Glomerular endothelial cell (primary cell): ENCODE measurements around the gene ZNF462. TPM values are rescaled to one million over a fixed set of nuclear protein-coding genes. Genes with fewer than 3 reads are reported as not detected.
"Not testable (repeated sequence)": the region's sequence is repeated elsewhere in the genome, so short reads cannot be mapped to it uniquely, and the experiment has no call there.

Source experiments
- DNase-seq: peaks from one replicate; pipeline ENCODE4 v3.0.0-alpha.2; 2011; ENCODE audit warnings: low read depth, low spot score; ENCODE audit errors: extremely low read depth
- total RNA-seq: library from RNA; depleted of rRNA; stranded (reverse); fragments of >200 nt; gene quantifications from 2 replicates; pipeline ENCODE4 v1.2.3, GENCODE V29; 2015

The ZNF462 gene
- total RNA-seq, 1 donor from 2014 or later: 13.7 TPM

DNA sequence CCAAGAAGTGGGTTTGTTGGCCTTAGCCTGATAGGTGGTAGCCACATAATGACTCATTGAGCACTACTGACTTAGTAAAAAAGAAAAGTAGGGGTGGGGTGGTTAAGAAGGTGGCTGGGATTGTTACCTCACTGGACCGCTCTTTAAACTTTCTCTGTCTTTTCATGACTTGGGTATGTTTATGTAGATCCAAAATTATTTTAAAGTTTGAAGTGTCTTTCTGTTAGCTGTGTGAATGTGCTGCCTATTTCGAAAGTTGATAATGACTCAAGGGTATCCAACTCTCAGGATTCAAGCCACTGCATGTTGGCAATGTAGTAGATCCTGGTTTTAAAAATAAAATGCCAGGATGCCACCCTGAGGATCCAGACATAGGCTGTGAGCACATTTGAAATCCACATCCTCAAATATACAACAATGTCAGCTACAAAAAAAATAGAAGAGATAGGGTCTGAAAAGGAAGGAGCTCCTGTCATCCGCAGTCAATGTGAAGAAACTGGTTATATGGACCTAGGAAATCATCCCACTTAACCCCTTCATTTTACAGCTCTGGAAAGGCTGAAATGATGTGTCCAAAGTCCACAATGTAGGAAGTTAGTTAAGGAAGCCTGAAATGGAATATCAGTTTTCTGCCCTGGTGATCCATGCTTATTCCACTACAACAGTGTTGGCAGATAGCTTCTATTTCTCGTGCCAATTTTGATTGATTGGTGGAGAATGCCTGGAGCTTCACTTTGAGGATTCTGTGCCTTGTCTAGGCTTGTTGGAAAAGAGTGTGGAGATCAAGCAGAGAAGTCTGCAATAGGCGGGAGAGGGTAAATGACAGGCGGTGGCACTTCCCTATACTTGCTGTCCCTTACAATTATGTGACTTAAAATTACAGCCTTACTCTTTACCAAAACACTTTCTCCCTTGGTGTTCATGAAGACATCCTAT is 23.4 kb downstream of the ZNF462 start:
- no peak for DNase-seq

GRCh38 chr9:106887066-106887465 is 24.1 kb downstream of the ZNF462 start:
- DNase-seq: no peak

- no peak for DNase-seq
These were observed 26.2 kb downstream of the ZNF462 start for GRCh38 chr9:106889061-106889590.

GRCh38 chr9:106890608-106891007 is 27.6 kb downstream of the ZNF462 start:
- no peak for DNase-seq

DNA sequence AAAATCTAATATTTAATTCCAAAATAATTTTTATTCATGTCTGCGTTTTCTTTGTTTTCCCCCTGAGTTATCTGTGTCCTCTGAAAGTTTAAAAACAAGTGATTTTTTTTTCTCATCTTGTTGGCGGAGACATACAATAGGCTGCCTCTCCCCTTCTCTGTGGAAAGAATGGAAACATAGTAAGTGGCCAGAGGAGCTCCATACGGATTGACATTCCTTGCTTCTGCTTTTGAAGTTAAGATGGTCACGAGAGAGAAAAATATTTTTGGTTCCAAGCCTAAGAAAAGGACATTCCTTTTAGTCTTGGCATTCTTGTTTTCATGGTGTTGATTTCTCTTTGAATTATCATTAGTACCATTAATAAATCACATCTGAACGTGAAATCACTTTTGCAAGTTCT is 28.3 kb downstream of the ZNF462 start:
- DNase-seq: no peak

DNA sequence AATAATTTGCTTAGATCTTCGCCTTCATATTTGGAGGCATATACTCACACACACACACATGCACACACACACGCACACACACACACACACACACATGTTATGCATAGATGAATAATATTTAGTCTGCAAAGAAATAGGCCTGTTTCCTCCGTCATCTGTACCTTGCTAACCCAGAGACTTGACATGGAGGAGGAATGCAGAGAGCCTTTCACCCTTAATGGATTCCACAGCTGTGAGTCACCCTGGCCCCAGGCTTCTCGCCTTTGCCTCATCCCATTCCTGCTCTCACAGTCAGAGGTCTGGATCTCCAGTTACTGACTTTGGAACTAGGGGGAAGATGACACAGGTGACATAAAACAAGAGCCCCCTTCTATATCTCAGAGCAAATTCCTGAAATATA is 29.7 kb downstream of the ZNF462 start:
- peak; percentile 52 for DNase-seq

GRCh38 chr9:106893088-106893487 is 30.1 kb downstream of the ZNF462 start:
- DNase-seq: no peak

GRCh38 chr9:106896695-106897094 is 33.7 kb downstream of the ZNF462 start:
- DNase-seq: no peak

DNA sequence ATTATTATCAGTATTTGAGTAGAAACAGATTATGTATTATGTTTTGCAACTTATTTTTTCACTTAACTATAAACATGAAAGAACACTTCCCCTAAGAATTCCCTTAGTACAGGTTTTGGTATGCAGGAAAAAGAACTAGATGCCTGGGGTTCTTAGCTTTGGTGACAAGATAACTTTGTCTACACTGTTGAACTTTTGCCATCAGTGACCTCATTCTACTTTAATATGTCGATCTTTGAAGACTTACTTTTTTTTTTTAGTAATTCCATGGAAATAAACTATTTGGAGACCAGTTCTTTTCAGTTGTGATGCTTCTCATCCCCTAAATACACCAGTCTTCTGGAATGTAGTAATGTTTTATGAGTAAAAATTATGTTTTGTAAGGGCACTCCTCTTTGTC is 34.3 kb downstream of the ZNF462 start:
- DNase-seq: no peak

DNA sequence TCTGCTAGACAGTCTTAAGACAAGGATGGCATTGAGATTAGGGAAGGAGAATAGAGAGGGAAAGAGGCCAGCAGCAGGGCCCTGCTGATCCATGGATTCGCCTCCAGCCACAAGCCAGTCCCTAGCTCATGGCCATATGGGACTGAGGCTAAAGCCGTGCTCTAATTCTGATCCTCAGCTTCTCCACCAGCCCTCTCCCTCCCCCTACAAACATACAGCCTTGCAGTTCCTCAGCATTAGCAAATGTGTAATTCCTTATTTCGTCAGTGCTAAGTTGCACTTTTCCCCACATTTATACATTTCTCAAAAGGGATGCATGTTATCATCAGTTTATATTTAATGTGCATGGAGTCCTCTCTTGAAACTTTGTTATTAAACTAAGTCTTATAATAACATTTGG is 34.8 kb downstream of the ZNF462 start:
- no peak for DNase-seq

DNA sequence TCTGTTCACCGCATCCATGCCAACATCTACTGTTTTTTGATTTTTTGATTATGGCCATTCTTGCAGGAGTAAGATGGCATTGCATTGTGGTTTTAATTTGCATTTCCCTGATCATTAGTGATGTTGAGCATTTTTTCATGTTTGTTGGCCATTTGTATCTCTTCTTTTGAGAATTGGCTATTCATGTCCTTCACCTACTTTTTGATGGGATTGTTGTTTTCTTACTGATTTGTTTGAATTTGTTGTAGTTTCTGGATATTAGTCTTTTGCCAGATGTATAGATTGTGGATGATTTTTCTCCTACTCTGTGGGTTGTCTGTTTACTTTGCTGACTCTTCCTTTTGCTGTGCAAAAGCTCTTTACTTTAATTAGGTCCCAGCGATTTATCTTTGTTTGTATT is 37.6 kb downstream of the ZNF462 start:
- not testable (repeated sequence) for DNase-seq

GRCh38 chr9:106906129-106906528 is 43.2 kb downstream of the ZNF462 start:
- no peak for DNase-seq

- DNase-seq: no peak
These were observed 49.0 kb downstream of the ZNF462 start for GRCh38 chr9:106911951-106912350.

GRCh38 chr9:106913276-106913675 is 50.3 kb downstream of the ZNF462 start:
- no peak for DNase-seq

DNA sequence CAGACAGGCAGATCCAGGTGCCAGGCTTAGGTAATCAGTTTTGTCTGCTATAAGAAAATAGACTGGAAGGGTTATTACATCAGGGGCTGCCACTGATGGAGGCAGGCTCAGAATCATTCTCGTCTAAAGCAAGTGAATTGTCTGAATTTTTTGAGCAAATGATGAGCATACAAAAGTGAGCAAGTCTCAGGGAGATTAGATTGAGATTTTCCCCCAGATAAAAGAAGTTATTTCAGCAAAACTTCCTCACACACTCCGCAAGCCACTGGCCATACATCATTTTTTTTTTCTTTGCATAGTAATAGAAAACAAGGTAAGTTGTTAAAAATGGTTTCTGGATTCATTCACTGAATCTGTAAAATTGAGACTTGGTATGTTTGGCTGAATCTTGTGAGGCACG is 52.9 kb downstream of the ZNF462 start:
- DNase-seq: no peak

GRCh38 chr9:106916466-106917235 is 53.7 kb downstream of the ZNF462 start:
- DNase-seq: peak; percentile 34

- no peak for DNase-seq
These were observed 56.0 kb downstream of the ZNF462 start for GRCh38 chr9:106918825-106919509.

DNA sequence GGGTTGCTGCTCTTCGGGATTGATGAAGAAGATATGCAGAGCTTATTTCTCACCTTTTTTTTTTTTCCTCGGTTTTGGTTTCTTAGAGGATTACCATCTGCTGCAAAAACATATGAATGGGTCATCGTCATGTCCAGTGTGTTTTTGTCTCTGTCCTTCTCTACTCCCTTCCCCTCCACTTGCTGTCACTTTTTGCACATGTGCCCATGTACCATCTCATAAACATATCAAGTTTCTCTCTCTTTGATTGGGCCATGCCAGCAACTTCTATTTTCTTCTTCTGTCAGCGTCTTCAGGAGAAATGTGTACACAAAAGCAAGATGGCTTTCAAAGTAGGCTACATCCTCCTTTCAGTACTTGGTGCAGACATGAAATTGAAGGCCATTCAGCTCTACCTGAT is 57.1 kb downstream of the ZNF462 start:
- DNase-seq: no peak

DNA sequence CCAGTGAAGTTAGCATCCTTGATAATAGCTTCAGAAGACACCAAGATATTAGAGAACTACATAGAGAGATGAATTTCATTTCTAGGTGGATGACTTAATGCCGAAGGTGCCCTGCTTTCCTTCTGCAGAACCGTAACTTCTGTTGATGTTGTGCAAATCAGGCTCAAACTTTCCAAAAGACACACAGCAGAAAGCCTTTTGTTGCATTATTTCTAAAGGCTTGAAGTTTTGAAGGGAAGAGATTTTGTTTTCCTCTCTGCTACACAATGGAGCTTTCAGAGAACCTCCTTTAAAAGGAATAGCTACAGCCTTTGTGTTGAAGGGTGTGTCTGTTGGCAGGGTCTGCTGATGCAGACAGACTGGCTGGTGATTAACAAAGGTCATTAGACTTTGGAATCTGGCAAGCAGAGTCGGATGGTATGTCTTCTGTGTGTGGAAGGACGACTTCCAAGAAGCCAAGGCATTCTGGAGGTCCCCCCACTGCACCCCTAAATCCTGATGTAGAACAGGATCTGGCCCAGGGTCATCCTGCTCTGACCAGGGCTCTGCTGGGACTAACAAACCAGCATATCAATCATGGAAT is 57.8 kb downstream of the ZNF462 start:
- no peak for DNase-seq

- DNase-seq: no peak
These were observed 58.5 kb downstream of the ZNF462 start for GRCh38 chr9:106921341-106921899.
